Gastrocnemius medialis (tissue), 4 donors: ENCODE data around the gene SFXN5. TPM values are rescaled to one million over a fixed set of nuclear protein-coding genes. Genes with fewer than 3 reads are reported as not detected.

Source experiments
- ATAC-seq, 2 donors: fragments of 150-250 bp; one replicate each; pipeline ENCODE4 v1.9.1; 2016
- DNase-seq, 2 donors: peaks; one replicate each; pipeline ENCODE4 v3.0.0-alpha.2; 2019
- H3K27ac ChIP-seq, 4 donors: fragments of 200-600 bp; sonication (generic); 1 replicate in 1 of 4; 2 replicates in 3 of 4; pipeline ENCODE4 v1.5.1; 2016 to 2018; ENCODE audit warnings: mild to moderate bottlenecking in 2 of 4, moderate library complexity in 1 of 4
- H3K27me3 ChIP-seq, 3 donors: fragments of 200-600 bp; sonication (generic) in 2 of 3; 1 replicate in 1 of 3; 2 replicates in 2 of 3; pipeline versions ENCODE4 v1.5.1 to v1.6.0; 2016 to 2019; ENCODE audit warnings: mild to moderate bottlenecking in 1 of 3, moderate library complexity in 1 of 3
- H3K36me3 ChIP-seq, 2 donors: fragments of 200-600 bp; sonication (generic) in 1 of 2; one replicate each; pipeline ENCODE4 v1.5.1; 2017 to 2018
- H3K4me1 ChIP-seq, 2 donors: fragments of 200-600 bp; sonication (generic) in 1 of 2; one replicate each; pipeline ENCODE4 v1.5.1; 2016 to 2017; ENCODE audit warnings: mild to moderate bottlenecking in 2 of 2
- H3K4me3 ChIP-seq, 4 donors: fragments of 200-600 bp; sonication (generic) in 3 of 4; 1 replicate in 1 of 4; 2 replicates in 3 of 4; pipeline ENCODE4 v1.5.1; 2016 to 2019; ENCODE audit warnings: mild to moderate bottlenecking in 2 of 4
- H3K9me3 ChIP-seq, 3 donors: fragments of 200-600 bp; sonication (generic) in 2 of 3; 1 replicate in 1 of 3; 2 replicates in 2 of 3; pipeline ENCODE4 v1.5.1; 2016 to 2019
- POLR2A ChIP-seq, 2 donors: fragments of 450-650 bp; IDR thresholded peaks; one replicate each; pipeline ENCODE4 v1.6.1; 2017; ENCODE audit warnings: antibody characterized with exemption in 2 of 2, mild to moderate bottlenecking in 2 of 2, moderate library complexity in 2 of 2
- in situ Hi-C, 4 donors: fragments of 200-750 bp; cut with MboI; loops; one replicate each; pipeline versions ENCODE4 v1.15.0 to v1.8.0; 2017; ENCODE audit warnings: low sequenced_read_pairs in 4 of 4
- intact Hi-C: fragments of 100-400 bp; cut with DNase I; formaldehyde crosslinking; loops from one replicate; pipeline ENCODE4 v1.15.1; 2023; ENCODE audit warnings: low total_unique reads
- total RNA-seq, 4 donors: library from RNA; depleted of rRNA; stranded (reverse); fragments of >200 nt; gene quantifications; one replicate each; pipeline versions ENCODE4 v1.1.0 to v1.2.3, GENCODE V29; 2016
- TF ChIP-seq, protein P1 (sequence below), 5 experiments: fragments of 450-650 bp in 3 of 5; fragments of 200-600 bp in 2 of 5; sonication (generic) in 2 of 5; IDR thresholded peaks in 4 of 5; conservative IDR thresholded peaks in 1 of 5; 1 replicate in 4 of 5; 2 replicates in 1 of 5; pipeline ENCODE4 v1.5.1; 2016 to 2019; ENCODE audit warnings: antibody characterized with exemption in 5 of 5, mild to moderate bottlenecking in 3 of 5, moderate library complexity in 3 of 5

SFXN5 gene
- total RNA-seq, 4 donors from 2014 or later = 6.8 to 22.7 (median 9.1) TPM

DNA sequence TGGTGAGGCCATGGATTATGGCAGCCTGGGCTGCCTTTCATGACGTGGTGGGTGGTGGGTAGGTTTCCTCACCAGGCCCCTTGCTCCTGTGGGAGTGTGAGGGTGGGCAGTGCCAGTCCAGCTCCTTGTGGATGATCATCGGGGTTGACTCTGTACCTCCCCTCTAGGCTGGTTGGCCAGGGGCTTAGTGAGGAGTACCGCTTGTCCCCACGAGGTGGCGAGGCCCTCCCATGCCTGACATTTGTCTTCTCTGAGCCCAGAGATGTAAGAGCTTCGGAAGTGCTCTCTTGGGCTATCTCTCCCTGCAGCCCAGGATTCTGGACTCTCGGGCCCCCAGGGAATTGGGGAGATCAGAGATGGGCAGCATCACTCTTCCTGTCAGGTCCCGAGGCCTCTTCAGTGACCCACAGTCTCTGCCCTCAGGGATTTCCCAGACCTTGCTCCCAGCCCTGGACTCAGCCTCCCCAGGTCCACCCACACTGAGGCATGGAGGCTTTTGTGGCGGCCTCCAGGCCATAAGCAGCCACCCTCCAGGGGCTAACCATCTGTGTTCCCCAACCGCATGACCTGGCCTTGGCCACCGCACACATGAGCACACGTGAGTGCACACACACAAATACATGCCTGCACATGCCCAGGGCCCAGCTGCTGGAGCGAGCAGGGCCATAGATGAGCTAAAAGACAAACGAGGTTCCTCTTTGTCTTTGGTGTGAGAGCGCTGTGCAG lies 177.8 kb downstream of the SFXN5 start:
- no peak overlapping the region for H3K27ac ChIP-seq
- ATAC-seq = peak in 1 of 2 donors; percentile 54
- no peak overlapping the region for H3K4me3 ChIP-seq
- intact Hi-C loops = loop anchor here (2.0 to 10.0 kb wide), 2 partner anchors 81 to 269 kb away; no protein-coding TSS in a partner anchor
- in situ Hi-C loops = loop anchor here in 1 of 4 donors (25.0 kb wide), 1 partner anchor 269 kb away; no protein-coding TSS in a partner anchor
- no peak for DNase-seq
- peaks cover 0 to 13% of the 10 kb centered on the region in 2 donors for H3K36me3 ChIP-seq
- peaks cover 3 to 10% (median 5%) of the 10 kb centered on the region in 3 donors for H3K27me3 ChIP-seq
- peaks cover 8 to 23% of the 10 kb centered on the region in 2 donors for H3K4me1 ChIP-seq
- no peaks in the 10 kb centered on the region for H3K9me3 ChIP-seq
- TF ChIP-seq POLR2A (IDR thresholded peaks at IDR 0.05) = no peak
- TF ChIP-seq, protein P1, sequence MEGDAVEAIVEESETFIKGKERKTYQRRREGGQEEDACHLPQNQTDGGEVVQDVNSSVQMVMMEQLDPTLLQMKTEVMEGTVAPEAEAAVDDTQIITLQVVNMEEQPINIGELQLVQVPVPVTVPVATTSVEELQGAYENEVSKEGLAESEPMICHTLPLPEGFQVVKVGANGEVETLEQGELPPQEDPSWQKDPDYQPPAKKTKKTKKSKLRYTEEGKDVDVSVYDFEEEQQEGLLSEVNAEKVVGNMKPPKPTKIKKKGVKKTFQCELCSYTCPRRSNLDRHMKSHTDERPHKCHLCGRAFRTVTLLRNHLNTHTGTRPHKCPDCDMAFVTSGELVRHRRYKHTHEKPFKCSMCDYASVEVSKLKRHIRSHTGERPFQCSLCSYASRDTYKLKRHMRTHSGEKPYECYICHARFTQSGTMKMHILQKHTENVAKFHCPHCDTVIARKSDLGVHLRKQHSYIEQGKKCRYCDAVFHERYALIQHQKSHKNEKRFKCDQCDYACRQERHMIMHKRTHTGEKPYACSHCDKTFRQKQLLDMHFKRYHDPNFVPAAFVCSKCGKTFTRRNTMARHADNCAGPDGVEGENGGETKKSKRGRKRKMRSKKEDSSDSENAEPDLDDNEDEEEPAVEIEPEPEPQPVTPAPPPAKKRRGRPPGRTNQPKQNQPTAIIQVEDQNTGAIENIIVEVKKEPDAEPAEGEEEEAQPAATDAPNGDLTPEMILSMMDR (IDR thresholded peaks at IDR 0.05 in 4 of 5, conservative IDR thresholded peaks at IDR 0.05 in 1 of 5) = peak in 4 of 5 experiments; percentile 18 to 46 (median 34)

DNA sequence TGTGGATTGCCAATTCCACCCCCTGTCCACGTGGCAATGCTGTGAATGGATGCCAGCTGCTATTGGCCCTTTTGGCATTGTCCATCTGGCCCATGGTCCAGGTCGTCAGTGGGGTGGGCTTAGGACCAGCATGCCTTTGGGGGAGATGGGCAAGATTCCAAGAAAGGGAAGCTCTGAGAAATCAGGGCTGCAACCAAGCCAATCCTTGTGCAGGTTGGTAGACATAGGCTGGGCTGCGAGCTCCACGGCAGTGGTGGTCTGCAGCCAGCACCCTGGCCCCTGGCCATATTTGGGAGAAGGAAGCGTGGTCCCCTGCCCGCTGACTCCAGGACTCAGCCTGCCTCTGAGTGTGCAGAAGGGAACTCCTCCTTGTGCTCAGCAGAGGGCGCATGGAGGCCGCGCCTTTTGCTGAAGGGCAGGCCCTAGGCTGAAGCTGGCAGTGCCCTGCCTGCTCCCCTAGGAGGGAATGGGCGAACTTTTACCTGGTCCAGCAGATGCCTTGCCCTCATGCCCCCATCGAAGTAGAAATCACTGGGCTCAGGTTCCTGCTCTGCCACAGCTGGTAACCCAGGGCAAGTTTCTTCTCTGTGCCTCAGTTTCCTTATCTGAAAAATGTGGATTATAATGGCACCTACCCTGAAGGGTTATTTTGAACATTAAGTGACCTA lies 178.9 kb downstream of the SFXN5 start:
- peak; percentile 31 to 42 for ATAC-seq
- DNase-seq = peak in 1 of 2 donors; percentile 49
- peaks cover 17 to 32% of the 10 kb centered on the region in 2 donors for H3K4me1 ChIP-seq
- H3K27me3 ChIP-seq = peaks cover 3 to 7% (median 5%) of the 10 kb centered on the region in 3 donors
- no peak overlapping the region for H3K27ac ChIP-seq
- no peaks in the 10 kb centered on the region for H3K9me3 ChIP-seq
- intact Hi-C loops (loop anchor here (2.0 to 10.0 kb wide), 2 partner anchors 82 to 270 kb away; no protein-coding TSS in a partner anchor), in situ Hi-C loops (loop anchor here in 1 of 4 donors (25.0 kb wide), 1 partner anchor 270 kb away; no protein-coding TSS in a partner anchor)
- peaks cover 0 to 13% of the 10 kb centered on the region in 2 donors for H3K36me3 ChIP-seq
- no peak overlapping the region for H3K4me3 ChIP-seq
- no peak for TF ChIP-seq POLR2A (IDR thresholded peaks at IDR 0.05)
- TF ChIP-seq, protein P1 (IDR thresholded peaks at IDR 0.05 in 4 of 5, conservative IDR thresholded peaks at IDR 0.05 in 1 of 5) = peak in 4 of 5 experiments; percentile 32 to 67 (median 62)

Other genes with a start within 250 kb of the SFXN5 start
- 10 to 100 TPM; 14.6 to 49.6 (median 19.3) TPM for gene EXOC6B, start 245.7 kb downstream of the SFXN5 start, total RNA-seq
- gene SPR, start 184.3 kb downstream of the SFXN5 start, total RNA-seq = 10 to 100 TPM; 22.8 to 71.0 (median 33.6) TPM
- gene EMX1, start 154.2 kb downstream of the SFXN5 start, total RNA-seq = not detected
- 10 to 100 TPM; 27.1 to 35.3 (median 33.7) TPM for gene RAB11FIP5, start 41.2 kb upstream of the SFXN5 start, total RNA-seq
- not detected for gene NOTO, start 130.9 kb upstream of the SFXN5 start, total RNA-seq
- 10 to 100 TPM in 3 of 4 donors, 1 to 10 TPM in 1; 9.8 to 17.7 (median 13.7) TPM for gene SMYD5, start 142.5 kb upstream of the SFXN5 start, total RNA-seq
- 100 to 1,000 TPM in 3 of 4 donors, 10 to 100 TPM in 1; 69.4 to 132 (median 104) TPM for gene PRADC1, start 161.5 kb upstream of the SFXN5 start, total RNA-seq
- 100 to 1,000 TPM; 215 to 334 (median 284) TPM for gene CCT7, start 162.6 kb upstream of the SFXN5 start, total RNA-seq
- gene FBXO41, start 212.8 kb upstream of the SFXN5 start, total RNA-seq = under 1 TPM in 3 of 4 donors, not detected in 1; 0.13 to 0.82 (median 0.23) TPM
- gene EGR4, start 221.8 kb upstream of the SFXN5 start, total RNA-seq = not detected